RCC 7860 (cell line): Measurements from ENCODE around the gene NIPAL4.

Experiments
- DNase-seq: peaks from one replicate; pipeline ENCODE4 v3.0.0-alpha.2; 2015; ENCODE audit warnings: low spot score
- FAIRE-seq: peaks from 2 replicates; lab custom pipeline; 2012; peaks lifted over from hg19 to GRCh38; lab: Jason Lieb, UNC

Gene NIPAL4

GRCh38 chr5:157460921-157461792 lies 1.1 kb downstream of the NIPAL4 start:
- no peak for DNase-seq
- FAIRE-seq: no peak

GRCh38 chr5:157463081-157463480 lies 3.1 kb downstream of the NIPAL4 start:
- DNase-seq (peak; percentile 46), FAIRE-seq (no peak)

GRCh38 chr5:157463621-157464518 lies 3.9 kb downstream of the NIPAL4 start:
- DNase-seq (peak; percentile 82), FAIRE-seq (peak; percentile 87)

GRCh38 chr5:157464519-157465171 lies 4.6 kb downstream of the NIPAL4 start:
- peak; percentile 83 for FAIRE-seq
- peak; percentile 75 for DNase-seq

- DNase-seq: no peak
- FAIRE-seq: no peak
These were observed 8.4 kb downstream of the NIPAL4 start for GRCh38 chr5:157468293-157468965.

- FAIRE-seq (no peak), DNase-seq (no peak)
These were observed 9.1 kb downstream of the NIPAL4 start for GRCh38 chr5:157469073-157469472.

DNA sequence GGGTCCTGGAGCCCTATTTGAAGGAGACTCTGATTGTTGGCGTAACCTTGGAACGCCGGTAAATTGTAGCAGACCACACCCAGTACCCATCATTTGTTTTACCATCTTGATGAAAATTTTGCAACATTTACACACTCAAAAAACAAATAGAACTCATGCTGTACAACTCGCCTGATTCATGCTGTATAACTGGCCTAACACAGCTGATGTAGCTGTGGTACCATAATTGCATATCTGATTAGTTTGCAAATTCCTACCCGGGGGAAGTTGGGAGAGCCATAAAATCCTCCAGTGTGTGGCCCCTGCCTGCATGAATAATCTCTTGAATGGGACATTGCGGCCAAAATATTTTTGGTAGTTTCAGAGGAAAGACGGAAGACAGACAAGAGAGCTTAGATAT lies 9.7 kb downstream of the NIPAL4 start:
- no peak for DNase-seq
- FAIRE-seq: no peak

DNA sequence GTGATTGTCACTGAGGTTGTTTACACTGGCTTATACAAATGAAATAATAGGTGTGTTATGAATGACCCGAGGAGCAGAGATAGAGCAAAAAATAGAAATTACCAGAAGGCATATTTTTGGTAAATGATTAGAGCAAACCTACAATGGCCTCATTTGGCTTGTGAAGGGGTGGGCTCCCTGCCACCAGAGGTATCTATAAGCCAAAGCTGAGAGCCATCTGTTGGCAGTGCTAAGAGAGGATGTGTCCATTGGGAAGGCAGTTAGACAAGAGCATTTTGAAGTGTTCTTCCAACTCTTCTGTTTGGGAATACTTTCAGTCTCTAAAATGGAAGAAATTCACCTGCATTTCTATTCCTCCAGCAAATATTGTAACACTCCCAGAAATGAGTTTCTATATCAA lies 10.6 kb downstream of the NIPAL4 start:
- no peak for DNase-seq
- FAIRE-seq: no peak

- FAIRE-seq: no peak
- no peak for DNase-seq
These were observed 11.7 kb downstream of the NIPAL4 start for GRCh38 chr5:157471709-157472108.

DNA sequence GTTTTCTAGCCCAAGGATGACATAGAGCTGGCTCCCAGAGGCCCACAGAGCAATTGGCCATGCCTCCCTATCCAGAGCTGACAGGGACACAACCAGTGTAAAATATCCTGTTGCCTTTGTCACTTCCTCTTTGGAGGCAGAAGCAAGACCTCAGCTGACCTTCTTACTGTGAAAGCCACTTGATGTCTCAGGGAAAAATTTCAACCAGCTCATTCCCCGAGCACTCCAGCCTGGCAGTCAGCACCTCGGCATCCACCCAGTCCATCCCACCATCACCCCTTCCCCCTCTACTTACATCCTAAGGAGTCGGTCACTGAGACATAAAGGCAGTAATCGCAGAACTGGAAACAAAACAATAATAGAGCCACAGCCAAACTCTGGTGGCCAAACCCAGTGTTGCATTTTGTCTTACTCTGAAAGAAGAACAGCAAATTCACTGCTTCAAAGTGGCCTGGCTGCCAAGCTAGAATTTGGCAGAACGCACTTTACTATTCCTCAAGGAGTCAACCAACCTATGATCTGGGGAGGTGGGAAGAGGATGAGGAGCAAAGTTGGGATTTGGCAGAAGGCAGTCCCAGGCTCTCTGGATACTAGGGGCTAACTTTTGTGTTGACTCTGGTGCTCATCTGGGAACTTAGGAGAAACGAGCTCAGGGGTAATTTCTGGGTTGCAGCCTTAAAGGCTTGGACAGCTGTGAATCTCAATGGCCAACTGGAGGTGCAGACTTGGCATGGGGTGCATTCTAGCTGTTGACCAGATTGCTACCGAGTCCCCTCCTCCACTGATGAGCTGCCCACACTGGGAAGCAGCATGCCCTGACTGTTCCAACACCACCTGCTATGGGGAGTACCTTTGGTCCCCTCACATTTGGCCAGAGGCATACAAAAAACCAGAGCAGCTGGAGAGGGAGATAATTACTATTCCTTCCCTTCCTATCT lies 13.6 kb downstream of the NIPAL4 start:
- DNase-seq (no peak), FAIRE-seq (no peak)

- FAIRE-seq: no peak
- no peak for DNase-seq
These were observed 15.4 kb downstream of the NIPAL4 start for GRCh38 chr5:157475432-157475831.

DNA sequence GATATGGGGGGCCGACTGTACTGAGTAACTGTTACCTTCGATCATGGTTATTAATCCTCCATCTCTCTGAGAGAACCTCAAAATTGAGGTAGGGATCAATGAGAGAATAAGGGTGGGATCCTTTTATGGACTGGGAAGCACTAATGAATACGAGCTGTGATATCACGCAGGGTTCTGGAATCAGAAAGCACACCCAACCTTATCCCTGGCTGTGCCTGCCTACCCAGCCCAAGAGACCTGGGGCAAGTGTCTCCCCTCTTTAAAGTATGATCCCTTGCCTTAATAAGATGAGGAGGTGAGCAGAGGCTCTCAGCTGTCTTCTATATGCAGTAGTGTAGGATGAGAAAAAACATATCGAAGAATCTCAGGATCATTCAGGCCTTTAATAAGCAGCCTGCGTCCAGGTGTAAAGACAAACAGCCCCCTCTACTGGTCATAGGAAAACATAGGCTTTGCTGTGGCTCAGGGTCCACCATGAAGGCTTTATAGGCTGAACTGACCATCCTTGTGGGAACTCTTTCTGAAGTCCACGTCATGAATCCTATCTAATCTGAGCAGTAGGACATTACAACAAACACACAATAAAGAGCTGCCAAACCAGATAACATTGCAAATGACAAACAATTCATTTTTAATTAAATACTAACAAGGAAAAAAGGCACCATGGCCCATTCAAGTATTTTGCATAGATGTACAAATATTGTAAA lies 16.8 kb downstream of the NIPAL4 start:
- FAIRE-seq (peak; percentile 42), DNase-seq (peak; percentile 47)

GRCh38 chr5:157477814-157478494 lies 17.9 kb downstream of the NIPAL4 start:
- DNase-seq: no peak
- FAIRE-seq: no peak

GRCh38 chr5:157478726-157479125 lies 18.7 kb downstream of the NIPAL4 start:
- FAIRE-seq (no peak), DNase-seq (no peak)

DNA sequence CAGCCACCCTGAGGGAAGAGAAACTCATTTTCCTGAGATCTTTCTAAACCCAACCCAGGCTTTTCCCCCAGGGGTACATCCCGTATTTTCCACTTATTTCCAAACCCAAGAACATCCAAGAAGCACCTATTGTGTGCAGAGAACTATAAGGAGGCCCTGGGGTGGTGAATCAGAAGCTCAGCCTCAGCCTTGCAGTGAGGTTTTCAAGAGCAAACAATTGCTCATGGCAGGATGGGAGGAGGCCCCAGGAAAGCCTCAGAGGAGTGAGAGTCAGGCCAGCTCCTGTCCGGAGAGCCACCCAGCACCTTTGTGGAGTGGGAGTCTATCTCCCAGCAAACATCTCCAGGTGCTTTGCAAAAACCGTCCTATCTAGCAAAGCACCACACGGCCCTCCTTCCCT lies 19.2 kb downstream of the NIPAL4 start:
- DNase-seq (no peak), FAIRE-seq (no peak)

GRCh38 chr5:157479612-157480510 lies 19.8 kb downstream of the NIPAL4 start:
- FAIRE-seq (no peak), DNase-seq (no peak)

GRCh38 chr5:157481265-157481664 lies 21.3 kb downstream of the NIPAL4 start:
- DNase-seq (no peak), FAIRE-seq (no peak)
